H1 (cell line): ENCODE measurements around the gene PGGHG. TPM values are rescaled to one million over a fixed set of nuclear protein-coding genes. Genes with fewer than 3 reads are reported as not detected.
A peak's percentile ranks its signal among the peaks of the same experiment; 100 is the strongest.

Source experiments
- CTCF ChIA-PET: fragments of 300-600 bp; sonication (Branson Sonifier 250); formaldehyde crosslinking; loops from one replicate; lab custom pipeline; 2021; ENCODE audit not compliant: partially characterized antibody; lab: Charles Lee
- POLR2A ChIA-PET: fragments of 300-600 bp; sonication (Branson Sonifier 250); formaldehyde crosslinking; loops from one replicate; lab custom pipeline; 2021; ENCODE audit warnings: inconsistent platforms; ENCODE audit not compliant: partially characterized antibody; lab: Charles Lee
- DNase-seq, 2 experiments: peaks; one replicate each; pipeline versions ENCODE4 v3.0.0 to v3.0.0-alpha.2; 2010 to 2022; ENCODE audit warnings: low spot score in 2 of 2, low read depth in 1 of 2, mixed read lengths in 1 of 2
- FAIRE-seq: peaks from 2 replicates; lab custom pipeline; 2011; peaks lifted over from hg19 to GRCh38; lab: Jason Lieb, UNC
- H2AFZ ChIP-seq: 2 replicates; pipeline ENCODE4 v1.8.1; 2012; ENCODE audit warnings: low read length, inconsistent platforms
- H2AK5ac ChIP-seq: 2 replicates; pipeline ENCODE4 v1.6.1; 2013; ENCODE audit warnings: low read depth, low read length
- H2BK120ac ChIP-seq: replicated peaks from 2 replicates; pipeline ENCODE3; 2013; ENCODE audit warnings: low read depth, low read length, inconsistent platforms
- H2BK12ac ChIP-seq: 2 replicates; pipeline ENCODE4 v1.6.1; 2013; ENCODE audit warnings: low read depth, low read length
- H2BK15ac ChIP-seq: 2 replicates; pipeline ENCODE4 v1.6.1; 2013; ENCODE audit warnings: low read length
- H2BK20ac ChIP-seq: 2 replicates; pipeline ENCODE4 v1.6.1; 2013; ENCODE audit warnings: low read length
- H2BK5ac ChIP-seq: 2 replicates; pipeline ENCODE4 v1.6.1; 2013; ENCODE audit warnings: low read depth, low read length
- H3K14ac ChIP-seq: 2 replicates; pipeline ENCODE4 v1.6.1; 2013; ENCODE audit warnings: inconsistent platforms; ENCODE audit not compliant: insufficient read length
- H3K18ac ChIP-seq: 2 replicates; pipeline ENCODE4 v1.6.1; 2013; ENCODE audit warnings: low read length; ENCODE audit errors: extremely low read depth
- H3K23ac ChIP-seq: 2 replicates; pipeline ENCODE4 v1.6.1; 2013; ENCODE audit warnings: inconsistent platforms; ENCODE audit not compliant: insufficient read length
- H3K23me2 ChIP-seq: 2 replicates; pipeline ENCODE4 v1.6.1; 2013; ENCODE audit warnings: low read depth, low read length
- H3K27ac ChIP-seq: 2 replicates; pipeline ENCODE4 v1.6.1; 2011; ENCODE audit warnings: low read depth, low read length, inconsistent platforms
- H3K27me3 ChIP-seq, 4 experiments: replicated peaks in 1 of 4; 1 replicate in 1 of 4; 2 replicates in 3 of 4; pipeline versions ENCODE4 v1.6.1 to v1.8.1; 2011 to 2013; ENCODE audit warnings: low read length in 3 of 4, mild to moderate bottlenecking in 3 of 4, inconsistent platforms in 2 of 4, mixed read lengths in 2 of 4, moderate library complexity in 1 of 4; ENCODE audit not compliant: control insufficient read depth in 3 of 4, insufficient read depth in 3 of 4; ENCODE audit errors: extremely low read depth in 1 of 4
- H3K36me3 ChIP-seq, 4 experiments: 2 replicates each; pipeline versions ENCODE4 v1.6.1 to v1.8.1; 2011 to 2013; ENCODE audit warnings: mild to moderate bottlenecking in 4 of 4, low read length in 3 of 4, moderate library complexity in 2 of 4, control low read depth in 1 of 4, inconsistent platforms in 1 of 4; ENCODE audit not compliant: insufficient read depth in 4 of 4, control insufficient read depth in 2 of 4
- H3K4ac ChIP-seq: replicated peaks from 2 replicates; pipeline ENCODE3; 2013; ENCODE audit warnings: low read length, low read depth, mixed read lengths, inconsistent platforms; ENCODE audit not compliant: insufficient read length
- H3K4me1 ChIP-seq, 4 experiments: replicated peaks in 1 of 4; 1 replicate in 1 of 4; 2 replicates in 3 of 4; pipeline versions ENCODE4 v1.6.1 to v1.8.1; 2011 to 2013; ENCODE audit warnings: low read length in 3 of 4, inconsistent platforms in 2 of 4, mixed read lengths in 1 of 4; ENCODE audit not compliant: insufficient read depth in 4 of 4, control insufficient read depth in 3 of 4
- H3K4me2 ChIP-seq, 2 experiments: 2 replicates each; pipeline versions ENCODE4 v1.6.1 to v1.8.1; 2011 to 2013; ENCODE audit warnings: low read depth in 2 of 2, low read length in 2 of 2, control low read depth in 1 of 2, inconsistent platforms in 1 of 2, mild to moderate bottlenecking in 1 of 2; ENCODE audit not compliant: insufficient read depth in 1 of 2
- H3K4me3 ChIP-seq, 4 experiments: fragments of 200-600, 300-600 bp in 1 of 4; sonication (generic), shearing (Covaris generic), sonication (Bioruptor Twin) in 1 of 4; 2 replicates each; pipeline versions ENCODE4 v1.5.1 to v1.8.1; 2011 to 2016; ENCODE audit warnings: low read length in 4 of 4, low read depth in 3 of 4, control low read depth in 2 of 4, inconsistent platforms in 2 of 4, mild to moderate bottlenecking in 2 of 4, mixed read lengths in 1 of 4, moderate library complexity in 1 of 4; ENCODE audit not compliant: insufficient read depth in 2 of 4; ENCODE audit errors: extremely low read depth in 1 of 4
- H3K56ac ChIP-seq: replicated peaks from 2 replicates; pipeline ENCODE3; 2013; ENCODE audit warnings: low read depth, mild to moderate bottlenecking, mixed read lengths, low read length, inconsistent platforms; ENCODE audit not compliant: insufficient read length
- H3K79me1 ChIP-seq: 2 replicates; pipeline ENCODE4 v1.6.1; 2013; ENCODE audit warnings: low read depth, low read length, control low read depth
- H3K79me2 ChIP-seq, 2 experiments: 2 replicates each; pipeline versions ENCODE4 v1.6.1 to v1.8.1; 2012 to 2013; ENCODE audit warnings: low read length in 2 of 2, mild to moderate bottlenecking in 2 of 2, inconsistent platforms in 1 of 2; ENCODE audit not compliant: insufficient read depth in 2 of 2, control insufficient read depth in 1 of 2
- H3K9ac ChIP-seq, 4 experiments: replicated peaks in 1 of 4; 1 replicate in 1 of 4; 2 replicates in 3 of 4; pipeline versions ENCODE4 v1.6.1 to v1.8.1; 2011 to 2013; ENCODE audit warnings: low read depth in 3 of 4, low read length in 3 of 4, control low read depth in 2 of 4, mild to moderate bottlenecking in 2 of 4, moderate library complexity in 2 of 4, inconsistent platforms in 1 of 4; ENCODE audit errors: extremely low read depth in 1 of 4
- H3K9me3 ChIP-seq, 2 experiments: 2 replicates each; pipeline versions ENCODE4 v1.6.1 to v1.8.1; 2012 to 2013; ENCODE audit warnings: mild to moderate bottlenecking in 2 of 2, moderate library complexity in 2 of 2, control low read depth in 1 of 2, inconsistent platforms in 1 of 2, low read depth in 1 of 2, low read length in 1 of 2, mixed read lengths in 1 of 2; ENCODE audit not compliant: insufficient read depth in 2 of 2
- H4K20me1 ChIP-seq, 2 experiments: replicated peaks in 1 of 2; 2 replicates each; pipeline versions ENCODE3 to v1.8.1; 2011 to 2013; ENCODE audit warnings: inconsistent platforms in 2 of 2, low read length in 2 of 2, mild to moderate bottlenecking in 1 of 2; ENCODE audit not compliant: insufficient read depth in 2 of 2, control insufficient read depth in 1 of 2
- H4K5ac ChIP-seq: 2 replicates; pipeline ENCODE4 v1.6.1; 2013; ENCODE audit warnings: low read length, low read depth, mixed read lengths, inconsistent platforms; ENCODE audit not compliant: insufficient read length
- H4K8ac ChIP-seq: 2 replicates; pipeline ENCODE4 v1.8.0; 2013; ENCODE audit warnings: mild to moderate bottlenecking, moderate library complexity, low read length, inconsistent platforms; ENCODE audit not compliant: insufficient read depth; ENCODE audit errors: extremely low read depth
- H4K91ac ChIP-seq: replicated peaks from 2 replicates; pipeline ENCODE3; 2013; ENCODE audit warnings: low read length, mixed read lengths, inconsistent platforms; ENCODE audit not compliant: insufficient read length
- CREB1 ChIP-seq: IDR thresholded peaks from 2 replicates; pipeline ENCODE4 v1.6.1; 2012; ENCODE audit warnings: inconsistent platforms
- GTF2F1 ChIP-seq: IDR thresholded peaks from 2 replicates; pipeline ENCODE4 v1.6.1; 2012; ENCODE audit warnings: low read depth, low read length, improper control_type of control experiment, borderline replicate concordance
- HDAC2 ChIP-seq, 2 experiments: fragments of 300-600 bp in 1 of 2; sonication (generic) in 1 of 2; IDR thresholded peaks; 2 replicates each; pipeline ENCODE4 v1.6.1; 2011 to 2012; ENCODE audit warnings: low read depth in 2 of 2, low read length in 2 of 2, mild to moderate bottlenecking in 2 of 2, moderate library complexity in 2 of 2, borderline replicate concordance in 1 of 2, inconsistent platforms in 1 of 2
- NANOG ChIP-seq: IDR thresholded peaks from 2 replicates; pipeline ENCODE4 v1.6.1; 2011; ENCODE audit warnings: low read length, low read depth, mild to moderate bottlenecking, inconsistent platforms; ENCODE audit not compliant: insufficient read depth, poor library complexity, severe bottlenecking
- NRF1 ChIP-seq: IDR thresholded peaks from 2 replicates; pipeline ENCODE4 v1.6.1; 2011; ENCODE audit warnings: mild to moderate bottlenecking, low read depth, low read length, improper control_type of control experiment
- POU5F1 ChIP-seq: IDR thresholded peaks from 2 replicates; pipeline ENCODE4 v1.6.1; 2011; ENCODE audit warnings: low read depth, mild to moderate bottlenecking, low read length, moderate library complexity
- SAP30 ChIP-seq: fragments of 300-600 bp; sonication (generic); IDR thresholded peaks from 2 replicates; pipeline ENCODE4 v1.7.1; 2012; ENCODE audit warnings: low read length, moderate library complexity, mild to moderate bottlenecking, inconsistent platforms; ENCODE audit not compliant: insufficient read depth, insufficient replicate concordance
- SIN3A ChIP-seq, 2 experiments: IDR thresholded peaks in 1 of 2; conservative IDR thresholded peaks in 1 of 2; 2 replicates each; pipeline ENCODE4 v1.6.1; 2011 to 2012; ENCODE audit warnings: low read length in 2 of 2, improper control_type of control experiment in 1 of 2, low read depth in 1 of 2, mild to moderate bottlenecking in 1 of 2
- TAF7 ChIP-seq: optimal IDR thresholded peaks from 2 replicates; pipeline ENCODE3; 2011; ENCODE audit warnings: low read depth, mild to moderate bottlenecking, inconsistent platforms, low read length, moderate library complexity, borderline replicate concordance
- TCF12 ChIP-seq: IDR thresholded peaks from 2 replicates; pipeline ENCODE4 v1.6.1; 2011; ENCODE audit warnings: low read depth, mild to moderate bottlenecking, low read length
- YY1 ChIP-seq: IDR thresholded peaks from 2 replicates; pipeline ENCODE4 v1.6.1; 2011; ENCODE audit warnings: low read depth, mild to moderate bottlenecking, low read length
- whole genome bisulfite sequencing, 2 experiments: shearing (Covaris generic) in 1 of 2; methylation state at CpG; one replicate each; pipeline versions ENCODE4 v1.1.6 to v1.1.7; 2013 to 2015; ENCODE audit warnings: low lambda C conversion rate in 2 of 2, mixed read lengths in 2 of 2, inconsistent platforms in 1 of 2, low coverage in 1 of 2, missing lambda C conversion rate in 1 of 2; ENCODE audit not compliant: insufficient replicate concordance in 2 of 2, insufficient coverage in 1 of 2, insufficient read length in 1 of 2; ENCODE audit errors: extremely low coverage in 1 of 2, missing lambda C conversion rate in 1 of 2; 5-methylcytosine and 5-hydroxymethylcytosine counted together
- polyA plus RNA-seq, 7 experiments: library from polyadenylated mRNA; depleted of rRNA in 3 of 7; stranded (reverse) in 5 of 7; unstranded in 2 of 7; fragments of >200 nt in 5 of 7; fragments of 200-250 nt in 2 of 7; gene quantifications; 1 replicate in 5 of 7; 2 replicates in 1 of 7; 4 replicates in 1 of 7; pipeline versions ENCODE4 v1.2.1 to v1.2.3, GENCODE V29; 2011 to 2013; ENCODE audit warnings: missing spikeins in 2 of 7, mixed read lengths in 2 of 7
- total RNA-seq: library from RNA; stranded (reverse); fragmentation: NEBNext Ultra II Directional; extraction: Animal tissue kit (Norgen Biotek cat#: 25700); gene quantifications from 2 replicates; pipeline ENCODE4 v1.2.1, GENCODE V29; 2021
- TF ChIP-seq, protein P1 (sequence below): IDR thresholded peaks from 2 replicates; pipeline ENCODE4 v1.6.1; 2012; ENCODE audit warnings: inconsistent platforms

Gene PGGHG
- total and polyA plus RNA-seq, 2 of the 8 experiments (the other 6 are each of a cell fraction or from before 2014, with no cell fraction given): 34.8 to 60.7 TPM

DNA sequence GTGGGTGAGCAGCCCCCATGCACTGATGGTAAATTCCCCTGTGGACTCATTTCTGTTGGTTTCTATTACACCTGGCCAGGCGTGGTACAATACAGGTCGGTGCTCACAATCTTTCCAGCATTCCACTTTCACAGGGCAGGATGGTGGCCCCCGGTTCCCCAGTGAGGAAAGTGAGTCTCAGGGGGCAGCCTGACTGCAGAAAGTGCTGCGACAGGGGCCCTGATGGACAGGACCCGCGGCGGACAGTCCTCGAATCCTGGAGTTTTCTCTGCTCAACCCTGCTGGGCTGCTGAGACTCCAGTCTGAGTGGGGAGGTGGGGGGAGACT, 3.1 kb upstream of the PGGHG start:
- no peak overlapping the region for H3K4me3 ChIP-seq
- peaks cover 0 to 3% of the 10 kb centered on the region in 2 experiments; a peak in 1 of 4 replicates for H3K9me3 ChIP-seq
- H3K23ac ChIP-seq: no peak overlapping the region
- H3K4me1 ChIP-seq: peaks cover 0 to 28% (median 21%) of the 10 kb centered on the region in 4 experiments; a peak in 6 of 7 replicates
- 0 out of 2 replicates have a peak, but pooled peaks cover 4% of the 10 kb centered on the region for H3K79me1 ChIP-seq
- ChIA-PET POLR2A (interaction anchor here (1.1 to 7.7 kb wide), 5 partner anchors 9 to 86 kb away, joined by 3 to 51 read pairs (median 8); partner anchors contain the start of genes IFITM2 and IFITM5), CTCF (interaction anchor here (3.9 to 8.6 kb wide), 2 partner anchors 34 to 35 kb away, joined by 30 to 88 read pairs; no protein-coding TSS in a partner anchor)
- FAIRE-seq (no peak), DNase-seq (peak in 1 of 2 experiments; percentile 30)
- H3K36me3 ChIP-seq: no peaks in the 10 kb centered on the region; a peak in 1 of 8 replicates
- H3K4ac ChIP-seq: no peak overlapping the region
- no peak overlapping the region for H3K27ac ChIP-seq
- H3K4me2 ChIP-seq: no peak overlapping the region
- no peak overlapping the region for H4K5ac ChIP-seq
- 0 out of 2 replicates have a peak overlapping the region, but pooled peaks have one; percentile 6 for H2AK5ac ChIP-seq
- H3K27me3 ChIP-seq: peaks cover 5 to 16% (median 13%) of the 10 kb centered on the region in 4 experiments; a peak in 6 of 7 replicates
- no peak overlapping the region for H2BK5ac ChIP-seq
- no peak overlapping the region for H2BK20ac ChIP-seq
- 93% methylated on average over 8 of the region's 8 CpGs; no CpG with 5 or more reads in 1 of the 2 experiments for WGBS, 2 experiments
- H2BK15ac ChIP-seq: no peak overlapping the region
- no peak overlapping the region for H3K9ac ChIP-seq
- no peak overlapping the region for H2AFZ ChIP-seq
- no peak overlapping the region for H4K8ac ChIP-seq
- H3K14ac ChIP-seq: no peak overlapping the region
- H3K18ac ChIP-seq: peak overlapping the region; percentile 48; the same call in 1 of the 2 replicates
- H2BK12ac ChIP-seq: no peak overlapping the region
- H2BK120ac ChIP-seq: no peak overlapping the region
- H3K79me2 ChIP-seq: no peaks in the 10 kb centered on the region
- no peaks in the 10 kb centered on the region for H4K20me1 ChIP-seq
- H3K56ac ChIP-seq: no peak overlapping the region
- peaks cover 5% of the 10 kb centered on the region; the same call in 1 of the 2 replicates for H3K23me2 ChIP-seq
- H4K91ac ChIP-seq: no peak overlapping the region
- TF ChIP-seq CREB1: no peak
- no peak for TF ChIP-seq NANOG
- TF ChIP-seq NRF1: no peak
- no peak for TF ChIP-seq TCF12
- no peak for TF ChIP-seq SAP30
- TF ChIP-seq HDAC2 (IDR thresholded peaks at IDR 0.05; ENCODE audit: borderline replicate concordance in 1 of 2, low read depth in 2 of 2, low read length in 2 of 2): no peak
- TF ChIP-seq YY1: no peak
- TF ChIP-seq TAF7: no peak
- TF ChIP-seq GTF2F1: no peak
- TF ChIP-seq, protein P1, sequence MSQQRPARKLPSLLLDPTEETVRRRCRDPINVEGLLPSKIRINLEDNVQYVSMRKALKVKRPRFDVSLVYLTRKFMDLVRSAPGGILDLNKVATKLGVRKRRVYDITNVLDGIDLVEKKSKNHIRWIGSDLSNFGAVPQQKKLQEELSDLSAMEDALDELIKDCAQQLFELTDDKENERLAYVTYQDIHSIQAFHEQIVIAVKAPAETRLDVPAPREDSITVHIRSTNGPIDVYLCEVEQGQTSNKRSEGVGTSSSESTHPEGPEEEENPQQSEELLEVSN: no peak
- no peak for TF ChIP-seq SIN3A (conservative IDR thresholded peaks at IDR 0.05 in 1 of 2, IDR thresholded peaks at IDR 0.05 in 1 of 2; ENCODE audit: low read depth in 1 of 2, low read length in 2 of 2)
- no peak for TF ChIP-seq POU5F1
